NCI-H526 treated with DMSO at 0.1 percent for 48 hours (cell line): ENCODE measurements around the gene GAL3ST3.
A peak's percentile ranks its signal among the peaks of the same experiment; 100 is the strongest.

Experiments used
- DNase-seq: peaks from one replicate; lab custom pipeline; 2025; lab: John Stamatoyannopoulos, UW

Gene GAL3ST3

DNA sequence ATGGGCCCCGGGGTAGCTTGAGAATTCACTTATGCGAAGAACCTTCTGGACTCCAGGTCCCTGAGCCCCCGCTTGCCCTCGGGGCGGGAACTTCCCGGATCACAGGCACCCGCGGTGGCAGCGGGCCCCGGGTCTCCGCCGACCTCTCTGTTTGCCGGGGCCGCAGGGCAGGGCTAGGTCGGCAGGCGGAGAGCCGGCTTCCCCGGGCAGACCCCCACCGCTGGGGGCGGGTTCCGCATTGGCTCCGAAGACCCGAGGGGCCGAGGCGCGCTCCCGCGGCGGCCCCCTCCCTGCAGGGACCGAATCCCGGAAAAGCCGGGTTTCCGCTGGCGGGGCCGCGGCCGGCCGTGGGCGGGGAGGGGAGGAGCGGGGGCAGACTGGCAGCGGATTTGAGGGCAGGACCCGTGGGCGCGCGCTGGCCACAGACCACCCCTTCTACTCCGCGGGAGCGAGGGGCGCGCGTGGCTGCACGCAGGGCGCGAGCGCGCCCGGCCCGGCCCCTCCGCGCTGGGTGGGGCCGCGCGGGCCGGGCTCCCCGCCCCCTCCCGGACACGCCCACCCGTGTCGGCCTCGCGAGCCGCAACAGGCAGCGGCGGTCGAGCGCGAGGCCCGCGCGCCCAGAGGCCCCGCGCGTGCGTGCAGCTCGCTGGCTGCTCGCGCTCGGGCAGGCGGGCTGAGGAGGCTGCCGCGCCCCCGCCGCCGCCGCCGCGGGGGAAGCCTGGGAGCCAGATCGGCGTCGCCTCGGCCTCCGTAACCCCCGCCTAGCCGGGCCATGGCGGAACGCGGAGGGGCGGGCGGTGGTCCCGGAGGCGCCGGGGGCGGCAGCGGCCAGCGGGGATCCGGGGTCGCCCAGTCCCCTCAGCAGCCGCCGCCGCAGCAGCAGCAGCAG lies 21.0 kb upstream of the GAL3ST3 start, which contains the start of gene PACS1:
TSS of gene PACS1 (plus strand) at position 558 of the 889 bp plus-strand sequence. CDS start at position 773, 215 bp downstream.
- DNase-seq, result no peak

DNA sequence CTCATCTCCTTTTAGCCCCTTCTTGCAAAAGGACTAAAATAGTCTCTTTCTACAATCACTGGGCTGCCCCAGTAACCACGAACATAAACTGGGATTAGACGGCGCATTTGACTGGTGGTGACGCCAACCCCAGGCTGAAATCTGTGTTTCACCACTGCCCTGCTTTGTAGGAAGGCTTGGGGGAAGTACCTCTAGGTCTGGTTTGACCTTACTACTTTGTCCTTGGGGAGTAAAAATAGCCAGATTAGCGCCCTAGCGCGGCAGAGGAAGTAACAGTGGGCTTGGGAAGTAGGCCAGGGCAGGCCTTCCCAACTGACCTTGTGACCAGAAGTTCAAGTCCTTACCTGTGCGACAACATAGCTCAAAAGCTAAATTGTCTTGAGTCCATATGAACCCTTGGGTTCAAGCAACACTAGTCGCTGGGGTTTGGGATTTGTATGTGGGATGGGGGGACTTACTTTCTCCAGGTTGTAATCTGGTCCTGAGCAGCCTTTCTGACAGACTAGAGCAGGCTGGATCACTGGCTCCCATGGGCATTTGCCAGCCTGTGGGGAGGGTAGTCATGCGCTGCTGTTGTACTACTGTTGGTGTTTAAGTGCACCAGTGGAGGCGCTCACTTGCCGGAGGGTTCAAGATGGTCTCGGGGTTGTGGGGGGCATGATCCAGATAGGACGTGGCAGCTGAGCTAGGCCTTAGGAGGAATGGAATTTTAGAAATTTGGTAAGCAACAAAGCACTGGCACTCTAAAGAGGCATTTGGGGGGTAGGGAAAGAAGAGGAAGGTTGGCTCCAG lies 20.2 kb upstream of the GAL3ST3 start:
- no peak for DNase-seq

DNA sequence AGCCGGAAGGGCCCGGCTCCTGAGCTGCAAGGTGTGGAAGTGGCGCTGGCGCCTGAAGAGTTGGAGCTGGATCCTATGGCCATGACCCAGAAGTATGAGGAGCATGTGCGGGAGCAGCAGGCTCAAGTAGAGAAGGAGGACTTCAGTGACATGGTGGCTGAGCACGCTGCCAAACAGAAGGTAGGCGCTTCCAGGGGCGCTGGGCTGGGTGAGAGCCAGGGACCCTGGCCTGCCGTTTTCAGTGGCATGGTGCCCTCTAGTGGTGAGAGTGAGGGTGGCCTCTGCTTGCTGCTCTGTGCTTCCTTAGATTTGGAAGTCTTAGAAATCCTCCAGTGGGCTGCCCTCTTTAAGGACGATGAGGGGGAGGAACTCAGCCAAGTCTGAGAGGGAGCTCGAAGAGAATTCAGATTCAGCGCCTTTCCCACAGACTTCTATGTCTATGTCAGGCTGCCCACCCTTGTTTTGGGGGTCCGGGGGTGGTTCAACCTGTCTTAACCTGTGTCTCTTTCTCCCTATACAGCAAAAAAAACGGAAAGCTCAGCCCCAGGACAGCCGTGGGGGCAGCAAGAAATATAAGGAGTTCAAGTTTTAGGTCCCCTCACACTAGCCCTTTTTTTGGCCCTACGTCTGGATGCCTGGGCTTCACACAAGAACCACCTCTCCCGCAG lies 19.3 kb upstream of the GAL3ST3 start:
- DNase-seq, result peak; percentile 54

DNA sequence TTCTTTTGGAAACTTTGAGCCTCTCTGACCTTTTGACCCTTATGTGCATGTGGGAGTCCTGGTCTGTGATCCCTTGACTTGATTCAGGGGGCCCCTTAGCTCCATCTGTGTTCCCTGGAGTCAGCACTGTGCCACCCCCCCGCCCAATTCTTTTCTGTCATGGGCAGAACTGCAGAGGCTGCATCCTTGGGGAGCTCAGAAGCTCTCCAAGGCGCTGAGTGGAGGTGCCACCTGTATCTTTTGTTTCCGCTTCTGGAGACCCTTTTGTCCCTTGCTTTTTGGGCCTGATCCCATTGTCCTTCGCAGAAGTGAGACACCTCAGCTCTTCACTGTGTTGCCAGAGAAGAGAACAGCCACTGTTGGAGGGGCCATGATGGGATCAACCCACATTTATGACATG lies 18.7 kb upstream of the GAL3ST3 start:
- no peak for DNase-seq

DNA sequence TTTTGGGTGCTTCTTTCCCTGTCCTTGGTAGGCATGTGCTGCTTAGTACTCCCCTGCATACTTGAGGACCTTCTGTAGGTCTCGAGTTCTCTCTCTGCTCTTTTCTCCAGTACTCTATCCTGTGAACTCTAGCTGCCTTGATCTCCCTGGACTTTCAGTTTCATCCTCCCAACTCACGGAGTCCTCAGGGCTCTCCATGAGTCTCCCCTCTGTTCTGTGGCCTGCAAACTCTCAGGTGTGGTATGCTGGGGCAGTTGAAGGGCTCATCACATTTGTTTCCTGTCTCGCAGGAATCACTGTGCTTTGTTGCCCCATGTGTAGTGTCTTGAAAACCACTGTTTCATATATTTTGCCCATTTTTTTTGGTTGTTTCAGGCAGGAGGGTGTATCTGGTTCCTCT lies 17.8 kb upstream of the GAL3ST3 start:
- DNase-seq, result no peak

DNA sequence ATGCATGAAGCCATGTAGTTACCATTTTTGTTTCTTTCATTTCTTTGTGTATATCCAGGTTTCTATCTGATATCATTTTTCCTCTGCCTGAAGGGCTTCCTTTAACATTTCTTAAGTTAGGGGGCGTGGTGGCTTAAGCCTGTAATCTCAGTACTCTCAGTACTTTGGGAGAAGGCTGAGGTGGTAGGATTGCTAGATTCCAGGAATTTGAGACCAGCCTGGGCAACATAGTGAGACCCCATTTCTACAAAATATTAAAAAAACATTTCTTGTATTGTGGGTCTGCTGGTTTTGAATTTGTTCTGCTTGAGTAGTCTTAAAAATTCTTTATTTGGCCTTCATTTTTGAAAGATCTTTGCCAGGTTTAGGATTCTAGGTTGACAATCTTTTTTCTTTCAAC lies 15.6 kb upstream of the GAL3ST3 start:
- DNase-seq, result no peak

DNA sequence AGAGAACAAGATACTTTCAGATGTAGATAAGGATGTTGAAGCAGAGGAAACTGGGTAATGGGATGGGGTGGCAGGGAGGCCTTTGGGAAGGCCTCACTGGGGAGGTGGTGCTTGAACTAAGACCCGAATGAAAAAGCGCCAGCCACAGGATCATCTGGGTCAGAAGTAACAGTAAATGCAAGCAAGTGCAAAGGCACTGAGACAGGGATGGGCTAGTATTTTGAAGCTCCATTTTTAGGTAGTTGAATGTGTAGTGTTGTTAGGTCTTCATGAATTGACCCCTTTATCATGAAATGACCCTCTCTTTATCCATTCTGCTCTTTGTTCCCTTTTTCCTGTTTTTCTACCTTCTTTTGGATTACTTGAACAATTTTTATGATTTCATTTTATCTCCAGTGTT lies 14.9 kb upstream of the GAL3ST3 start:
- no peak for DNase-seq

DNA sequence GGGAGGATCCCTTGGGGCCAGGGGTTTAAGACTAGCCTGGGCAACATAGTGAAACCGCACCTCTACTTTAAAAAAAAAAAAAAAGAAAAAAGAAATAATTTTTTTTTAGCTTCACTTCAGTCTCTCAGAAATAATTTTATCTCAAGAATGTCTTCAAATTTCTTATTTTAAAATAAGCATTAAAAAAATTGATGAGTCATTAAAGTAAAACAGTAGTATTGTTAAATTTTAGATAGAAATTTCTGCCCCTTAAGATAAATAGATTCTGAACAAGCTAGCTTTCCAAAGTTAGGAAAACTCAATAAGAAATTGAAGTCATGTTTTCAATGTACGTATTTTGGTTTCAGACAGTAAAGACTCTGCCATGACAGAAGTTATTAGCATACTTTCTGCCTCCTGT lies 13.4 kb upstream of the GAL3ST3 start:
- no peak for DNase-seq

DNA sequence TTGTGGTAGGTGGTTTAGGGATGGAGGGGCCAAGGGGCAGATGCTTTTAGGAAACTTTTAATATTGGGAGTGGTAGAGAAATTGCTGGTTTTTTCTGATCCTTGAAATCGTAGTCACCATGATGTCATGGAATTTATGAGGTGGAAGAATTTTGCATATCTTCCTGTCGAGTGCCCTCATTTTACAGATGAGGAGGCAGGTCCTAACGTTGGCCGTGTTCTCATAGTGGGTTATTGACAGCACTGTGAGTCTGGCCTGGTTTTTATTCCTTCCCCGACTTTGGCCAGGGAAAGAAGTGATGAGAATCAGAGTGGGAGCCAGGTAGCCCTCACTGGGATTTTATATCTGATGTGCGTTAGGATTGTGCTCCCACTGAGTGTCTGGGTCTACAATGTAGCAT lies 12.3 kb upstream of the GAL3ST3 start:
- DNase-seq, result no peak

DNA sequence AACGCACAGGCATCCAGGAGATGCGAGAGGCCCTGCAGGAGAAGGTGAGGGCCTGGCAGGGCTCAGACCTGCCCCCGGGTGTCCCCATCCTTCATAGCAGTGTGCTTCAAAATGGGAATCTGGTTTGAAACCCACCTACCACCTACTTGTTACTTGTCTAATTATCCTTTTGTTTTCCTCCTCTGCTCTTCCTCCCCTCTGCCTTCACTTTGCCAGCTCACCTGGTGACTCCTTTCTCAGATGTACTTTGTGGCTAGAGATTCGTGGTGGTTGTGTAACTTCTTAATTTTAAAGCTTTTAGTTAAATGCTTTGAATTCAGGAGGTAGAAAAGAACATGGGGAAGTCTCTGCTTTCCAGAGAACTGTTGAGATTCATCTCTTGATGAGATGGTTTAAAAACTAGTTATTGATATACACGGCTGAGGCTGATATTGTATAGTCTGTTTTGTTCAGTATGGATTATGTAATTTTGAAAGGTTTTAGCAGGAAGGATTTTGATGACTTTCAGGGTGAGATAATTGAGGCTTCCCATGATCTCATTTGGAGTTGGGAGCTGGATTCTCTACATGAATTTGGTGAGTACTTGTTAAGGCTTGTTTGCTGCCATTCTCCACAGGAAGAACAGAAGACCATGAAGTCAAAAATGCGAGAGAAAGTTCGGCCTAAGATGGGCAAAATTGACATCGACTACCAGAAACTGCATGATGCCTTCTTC lies 11.2 kb upstream of the GAL3ST3 start:
- DNase-seq, result no peak

DNA sequence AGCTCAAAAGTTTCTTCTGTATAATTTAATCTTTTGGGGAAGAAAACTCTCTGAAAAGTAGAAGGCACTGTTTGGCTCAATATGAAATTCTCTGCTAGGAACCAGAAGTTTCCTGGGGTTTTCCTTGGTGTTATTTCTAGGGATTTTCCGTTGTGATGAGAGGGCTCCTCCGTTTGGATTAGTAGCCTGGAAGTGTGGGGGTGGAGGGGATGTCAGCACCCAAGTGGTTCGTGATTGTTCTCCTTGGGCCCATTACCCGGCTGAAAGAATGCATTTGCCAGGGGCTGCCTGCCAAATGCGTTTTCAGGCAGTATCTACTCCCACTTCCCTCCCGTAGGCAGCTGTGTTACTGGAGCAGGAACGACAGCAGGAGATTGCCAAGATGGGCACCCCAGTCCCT lies 7.5 kb upstream of the GAL3ST3 start:
- DNase-seq, result no peak

DNA sequence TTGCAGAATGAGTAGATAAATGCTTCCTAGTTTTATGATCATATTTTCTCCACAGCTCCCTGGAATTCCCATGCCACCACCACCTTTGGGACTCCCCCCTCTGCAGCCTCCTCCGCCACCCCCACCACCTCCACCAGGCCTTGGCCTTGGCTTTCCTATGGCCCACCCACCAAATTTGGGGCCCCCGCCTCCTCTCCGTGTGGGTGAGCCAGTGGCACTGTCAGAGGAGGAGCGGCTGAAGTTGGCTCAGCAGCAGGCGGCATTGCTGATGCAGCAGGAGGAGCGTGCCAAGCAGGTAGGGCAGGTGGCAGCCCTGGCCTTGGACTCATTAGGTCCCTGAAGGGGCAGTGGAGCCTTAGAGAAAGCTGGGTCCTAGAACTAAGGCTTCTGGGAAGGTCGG lies 6.1 kb upstream of the GAL3ST3 start:
- no peak for DNase-seq

DNA sequence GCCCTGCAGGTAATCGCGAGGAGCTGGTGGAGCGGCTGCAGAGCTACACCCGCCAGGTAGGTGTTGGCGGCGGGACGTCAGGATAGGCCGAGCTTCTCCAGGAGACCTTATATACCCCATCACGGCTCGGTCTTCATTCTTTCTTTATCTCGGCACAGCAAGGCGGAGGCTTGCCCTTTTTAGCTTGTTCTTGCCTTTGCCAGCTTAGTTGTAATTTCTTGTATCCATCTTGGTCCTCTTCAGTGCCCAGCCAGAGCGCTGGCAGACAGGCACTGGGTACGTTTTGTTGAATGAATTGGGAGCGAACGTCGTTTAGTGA lies 3.7 kb upstream of the GAL3ST3 start:
- DNase-seq, result no peak

DNA sequence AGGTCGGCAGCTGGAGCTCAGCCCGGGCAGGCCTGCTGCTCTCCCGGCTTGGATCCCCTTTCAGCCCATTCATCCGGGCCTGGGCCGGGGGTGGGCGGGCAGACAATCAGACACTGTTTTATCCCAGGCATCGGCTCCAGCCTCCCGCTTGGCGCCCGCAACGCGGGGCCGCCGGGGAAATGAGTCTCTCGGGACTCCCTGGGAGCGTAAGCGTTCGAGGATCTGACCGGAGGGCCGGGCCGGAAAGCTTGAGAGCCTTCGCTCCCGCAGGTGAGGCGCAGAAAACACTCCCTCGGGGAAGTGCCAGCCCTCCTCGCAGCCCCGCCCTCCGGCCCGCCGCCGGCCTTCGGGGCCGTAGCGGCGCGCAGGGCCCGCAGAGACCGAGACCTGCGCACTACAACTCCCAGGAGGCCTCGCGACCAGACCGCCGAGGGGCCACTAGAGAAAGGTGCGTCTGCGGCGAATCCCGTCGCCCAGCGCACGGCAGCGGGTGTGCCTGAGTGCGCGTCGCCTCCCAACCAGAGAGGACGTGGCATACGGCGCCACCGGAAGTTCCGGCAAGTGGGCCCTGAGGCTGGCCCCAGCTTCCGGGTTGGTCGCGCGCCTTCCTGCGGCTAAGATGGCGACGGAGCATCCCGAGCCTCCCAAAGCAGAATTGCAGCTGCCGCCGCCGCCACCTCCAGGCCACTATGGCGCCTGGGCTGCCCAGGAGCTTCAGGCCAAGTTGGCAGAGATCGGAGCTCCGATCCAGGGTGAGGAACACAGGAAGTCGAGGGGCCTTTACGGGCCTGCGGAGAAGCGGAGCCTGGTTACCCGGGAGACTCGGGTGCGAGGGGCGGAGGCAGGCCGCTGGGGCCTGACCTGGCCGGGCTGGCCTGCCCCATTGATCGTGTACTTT lies 3.1 kb upstream of the GAL3ST3 start, which contains the start of gene SF3B2:
TSS of gene SF3B2 (plus strand) at position 599 of the 898 bp plus-strand sequence. CDS start at position 620, 21 bp downstream.
- peak; percentile 98 for DNase-seq

DNA sequence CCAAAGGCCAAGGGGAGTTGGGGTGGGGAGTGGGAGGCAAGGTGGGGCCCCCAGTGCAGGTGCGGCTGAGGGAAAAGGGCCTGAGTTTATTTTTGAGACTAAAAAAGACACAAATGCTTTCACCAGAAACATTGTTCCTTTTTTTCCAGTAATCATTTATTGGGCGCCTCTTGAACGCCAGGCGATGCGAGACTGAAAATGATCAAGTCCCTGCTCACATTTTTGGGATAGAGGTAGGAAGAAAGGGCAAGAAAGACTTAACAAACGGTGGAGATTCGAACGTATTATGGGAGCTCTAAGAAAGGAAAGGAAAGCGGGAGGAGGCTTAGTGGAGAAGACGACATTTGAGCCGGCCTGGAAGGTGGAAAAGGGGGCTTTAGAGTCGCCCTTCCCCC lies 2.4 kb upstream of the GAL3ST3 start:
- DNase-seq, result no peak

DNA sequence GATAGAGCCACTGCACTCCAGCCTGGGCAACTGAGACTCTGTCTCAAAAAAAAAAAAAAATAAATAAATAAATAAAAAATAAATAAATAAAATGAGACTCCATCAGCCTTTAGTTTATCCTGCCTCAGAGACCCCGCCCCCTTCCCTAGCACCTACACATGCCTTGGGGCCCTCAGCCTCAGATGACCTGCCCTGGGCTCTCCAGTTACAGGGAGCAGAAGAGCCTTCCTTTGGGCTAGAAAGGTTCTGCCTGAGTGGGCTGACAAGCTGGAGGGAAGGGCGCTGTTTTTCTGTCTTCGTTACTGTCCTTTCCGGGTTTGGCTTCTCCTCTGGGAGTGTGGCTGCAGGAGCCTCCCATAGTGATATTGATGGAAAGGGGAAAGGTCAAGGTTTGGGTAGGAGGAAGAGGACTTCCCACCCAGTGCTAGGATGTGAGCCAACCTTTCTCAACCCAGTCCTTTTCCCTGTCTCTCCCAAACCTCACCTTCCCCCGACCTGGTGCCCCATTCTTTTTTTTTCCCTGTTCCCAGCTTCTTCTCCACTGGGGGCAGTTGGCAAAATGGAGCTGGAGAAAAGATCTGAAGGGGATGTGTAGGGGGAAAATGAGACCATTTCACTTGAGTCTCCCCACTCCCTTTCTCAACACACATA lies 1.7 kb upstream of the GAL3ST3 start:
- no peak for DNase-seq

DNA sequence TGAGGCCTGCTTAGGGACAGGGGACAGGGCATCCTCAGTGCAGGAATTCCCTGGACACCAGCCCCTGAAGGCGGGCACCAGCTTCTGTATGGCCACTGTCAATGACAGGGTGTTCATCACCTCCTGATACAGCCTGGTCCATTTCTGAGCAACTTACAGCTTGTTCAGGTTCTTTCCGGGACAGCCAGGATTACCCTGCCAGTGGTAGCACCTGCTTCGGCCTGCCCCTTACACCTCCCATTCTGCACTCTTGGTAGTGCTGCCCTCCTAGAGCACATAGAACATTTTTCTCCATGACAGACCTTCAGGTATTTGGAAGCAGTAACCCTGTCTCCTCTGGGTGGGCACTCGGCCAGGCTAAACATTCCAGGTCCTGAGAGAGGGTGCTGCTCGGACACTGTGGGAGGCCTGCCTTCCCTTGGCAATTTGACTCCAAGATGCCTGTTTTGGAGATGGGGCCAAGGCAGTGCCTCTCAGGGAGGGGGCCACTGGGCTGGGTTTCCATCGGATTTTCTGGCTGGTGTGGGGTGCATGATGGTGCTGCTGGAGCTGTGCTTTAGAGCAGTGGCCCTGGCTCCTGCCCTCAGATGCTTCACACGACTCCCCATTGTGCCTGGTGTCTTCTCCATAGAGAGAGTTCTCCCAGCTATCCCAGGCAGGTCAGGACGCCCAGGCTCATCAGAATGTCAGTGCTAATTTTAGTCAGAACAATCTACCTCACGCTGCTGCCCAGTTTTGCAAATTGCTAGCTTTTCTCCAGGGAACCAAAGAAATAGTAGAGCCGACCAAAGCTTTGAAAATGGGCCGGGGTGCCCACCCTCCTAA lies 1.2 kb downstream of the GAL3ST3 start:
- no peak for DNase-seq

DNA sequence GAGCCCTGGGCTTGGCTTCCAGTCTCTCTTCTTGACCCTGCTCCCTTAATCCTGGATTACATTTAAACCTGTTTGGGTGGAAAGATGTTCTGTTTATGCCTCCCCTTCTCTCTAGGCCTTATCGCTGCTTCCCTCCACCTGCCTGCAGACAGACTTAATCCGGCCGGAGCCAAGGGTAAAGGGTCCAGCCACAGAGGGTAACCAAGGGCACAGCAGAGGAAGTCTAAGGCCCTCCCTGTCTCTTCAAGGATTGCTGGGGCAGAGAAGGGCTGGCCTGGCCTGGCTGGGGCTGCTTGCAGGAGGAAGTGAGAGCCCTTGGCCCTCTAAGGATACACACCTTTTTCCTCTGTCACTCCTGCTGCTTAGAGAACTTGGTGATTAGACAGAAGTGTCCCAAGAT lies 2.1 kb downstream of the GAL3ST3 start:
- no peak for DNase-seq

DNA sequence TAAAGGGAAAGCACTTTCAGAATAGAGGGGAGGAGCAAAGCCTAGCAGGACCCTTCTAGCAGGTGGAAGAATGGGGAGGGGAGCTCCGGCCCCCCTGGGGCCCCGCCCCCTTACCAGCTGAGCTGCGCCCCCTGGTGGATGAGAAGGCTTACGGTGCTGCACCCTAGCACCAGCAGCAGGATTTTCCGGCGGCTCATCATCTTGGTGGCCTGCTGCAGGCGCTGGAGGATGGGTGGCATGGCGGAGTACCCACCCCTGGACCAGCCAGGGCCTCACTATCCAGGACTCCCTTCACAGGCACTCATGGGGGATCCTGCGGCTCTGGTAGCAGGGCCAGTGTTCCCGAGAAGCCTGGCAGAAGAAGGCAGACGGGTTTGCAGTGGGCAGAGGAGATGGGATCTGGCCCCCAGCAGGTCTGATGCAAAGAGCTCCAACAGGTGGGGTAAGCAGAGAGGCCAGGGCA lies 3.8 kb downstream of the GAL3ST3 start:
- peak; percentile 63 for DNase-seq
